H1 (cell line): ENCODE measurements around the gene LIN54. TPM values are rescaled to one million over a fixed set of nuclear protein-coding genes. Genes with fewer than 3 reads are reported as not detected.

Experiments
- CTCF ChIA-PET: fragments of 300-600 bp; sonication (Branson Sonifier 250); formaldehyde crosslinking; loops from one replicate; lab custom pipeline; 2021; ENCODE audit not compliant: partially characterized antibody; lab: Charles Lee
- POLR2A ChIA-PET: fragments of 300-600 bp; sonication (Branson Sonifier 250); formaldehyde crosslinking; loops from one replicate; lab custom pipeline; 2021; ENCODE audit warnings: inconsistent platforms; ENCODE audit not compliant: partially characterized antibody; lab: Charles Lee
- DNase-seq, 2 experiments: peaks; one replicate each; pipeline versions ENCODE4 v3.0.0 to v3.0.0-alpha.2; 2010 to 2022; ENCODE audit warnings: low spot score in 2 of 2, low read depth in 1 of 2, mixed read lengths in 1 of 2
- FAIRE-seq: peaks from 2 replicates; lab custom pipeline; 2011; peaks lifted over from hg19 to GRCh38; lab: Jason Lieb, UNC
- H2AFZ ChIP-seq: 2 replicates; pipeline ENCODE4 v1.8.1; 2012; ENCODE audit warnings: low read length, inconsistent platforms
- H2AK5ac ChIP-seq: 2 replicates; pipeline ENCODE4 v1.6.1; 2013; ENCODE audit warnings: low read depth, low read length
- H2BK120ac ChIP-seq: replicated peaks from 2 replicates; pipeline ENCODE3; 2013; ENCODE audit warnings: low read depth, low read length, inconsistent platforms
- H2BK12ac ChIP-seq: 2 replicates; pipeline ENCODE4 v1.6.1; 2013; ENCODE audit warnings: low read depth, low read length
- H2BK15ac ChIP-seq: 2 replicates; pipeline ENCODE4 v1.6.1; 2013; ENCODE audit warnings: low read length
- H2BK20ac ChIP-seq: 2 replicates; pipeline ENCODE4 v1.6.1; 2013; ENCODE audit warnings: low read length
- H2BK5ac ChIP-seq: 2 replicates; pipeline ENCODE4 v1.6.1; 2013; ENCODE audit warnings: low read depth, low read length
- H3K14ac ChIP-seq: 2 replicates; pipeline ENCODE4 v1.6.1; 2013; ENCODE audit warnings: inconsistent platforms; ENCODE audit not compliant: insufficient read length
- H3K18ac ChIP-seq: 2 replicates; pipeline ENCODE4 v1.6.1; 2013; ENCODE audit warnings: low read length; ENCODE audit errors: extremely low read depth
- H3K23ac ChIP-seq: 2 replicates; pipeline ENCODE4 v1.6.1; 2013; ENCODE audit warnings: inconsistent platforms; ENCODE audit not compliant: insufficient read length
- H3K23me2 ChIP-seq: 2 replicates; pipeline ENCODE4 v1.6.1; 2013; ENCODE audit warnings: low read depth, low read length
- H3K27ac ChIP-seq: 2 replicates; pipeline ENCODE4 v1.6.1; 2011; ENCODE audit warnings: low read depth, low read length, inconsistent platforms
- H3K27me3 ChIP-seq, 4 experiments: replicated peaks in 1 of 4; 1 replicate in 1 of 4; 2 replicates in 3 of 4; pipeline versions ENCODE4 v1.6.1 to v1.8.1; 2011 to 2013; ENCODE audit warnings: low read length in 3 of 4, mild to moderate bottlenecking in 3 of 4, inconsistent platforms in 2 of 4, mixed read lengths in 2 of 4, moderate library complexity in 1 of 4; ENCODE audit not compliant: control insufficient read depth in 3 of 4, insufficient read depth in 3 of 4; ENCODE audit errors: extremely low read depth in 1 of 4
- H3K36me3 ChIP-seq, 4 experiments: 2 replicates each; pipeline versions ENCODE4 v1.6.1 to v1.8.1; 2011 to 2013; ENCODE audit warnings: mild to moderate bottlenecking in 4 of 4, low read length in 3 of 4, moderate library complexity in 2 of 4, control low read depth in 1 of 4, inconsistent platforms in 1 of 4; ENCODE audit not compliant: insufficient read depth in 4 of 4, control insufficient read depth in 2 of 4
- H3K4ac ChIP-seq: replicated peaks from 2 replicates; pipeline ENCODE3; 2013; ENCODE audit warnings: low read length, low read depth, mixed read lengths, inconsistent platforms; ENCODE audit not compliant: insufficient read length
- H3K4me1 ChIP-seq, 4 experiments: replicated peaks in 1 of 4; 1 replicate in 1 of 4; 2 replicates in 3 of 4; pipeline versions ENCODE4 v1.6.1 to v1.8.1; 2011 to 2013; ENCODE audit warnings: low read length in 3 of 4, inconsistent platforms in 2 of 4, mixed read lengths in 1 of 4; ENCODE audit not compliant: insufficient read depth in 4 of 4, control insufficient read depth in 3 of 4
- H3K4me2 ChIP-seq, 2 experiments: 2 replicates each; pipeline versions ENCODE4 v1.6.1 to v1.8.1; 2011 to 2013; ENCODE audit warnings: low read depth in 2 of 2, low read length in 2 of 2, control low read depth in 1 of 2, inconsistent platforms in 1 of 2, mild to moderate bottlenecking in 1 of 2; ENCODE audit not compliant: insufficient read depth in 1 of 2
- H3K4me3 ChIP-seq, 4 experiments: fragments of 200-600, 300-600 bp in 1 of 4; sonication (generic), shearing (Covaris generic), sonication (Bioruptor Twin) in 1 of 4; 2 replicates each; pipeline versions ENCODE4 v1.5.1 to v1.8.1; 2011 to 2016; ENCODE audit warnings: low read length in 4 of 4, low read depth in 3 of 4, control low read depth in 2 of 4, inconsistent platforms in 2 of 4, mild to moderate bottlenecking in 2 of 4, mixed read lengths in 1 of 4, moderate library complexity in 1 of 4; ENCODE audit not compliant: insufficient read depth in 2 of 4; ENCODE audit errors: extremely low read depth in 1 of 4
- H3K56ac ChIP-seq: replicated peaks from 2 replicates; pipeline ENCODE3; 2013; ENCODE audit warnings: low read depth, mild to moderate bottlenecking, mixed read lengths, low read length, inconsistent platforms; ENCODE audit not compliant: insufficient read length
- H3K79me1 ChIP-seq: 2 replicates; pipeline ENCODE4 v1.6.1; 2013; ENCODE audit warnings: low read depth, low read length, control low read depth
- H3K79me2 ChIP-seq, 2 experiments: 2 replicates each; pipeline versions ENCODE4 v1.6.1 to v1.8.1; 2012 to 2013; ENCODE audit warnings: low read length in 2 of 2, mild to moderate bottlenecking in 2 of 2, inconsistent platforms in 1 of 2; ENCODE audit not compliant: insufficient read depth in 2 of 2, control insufficient read depth in 1 of 2
- H3K9ac ChIP-seq, 4 experiments: replicated peaks in 1 of 4; 1 replicate in 1 of 4; 2 replicates in 3 of 4; pipeline versions ENCODE4 v1.6.1 to v1.8.1; 2011 to 2013; ENCODE audit warnings: low read depth in 3 of 4, low read length in 3 of 4, control low read depth in 2 of 4, mild to moderate bottlenecking in 2 of 4, moderate library complexity in 2 of 4, inconsistent platforms in 1 of 4; ENCODE audit errors: extremely low read depth in 1 of 4
- H3K9me3 ChIP-seq, 2 experiments: 2 replicates each; pipeline versions ENCODE4 v1.6.1 to v1.8.1; 2012 to 2013; ENCODE audit warnings: mild to moderate bottlenecking in 2 of 2, moderate library complexity in 2 of 2, control low read depth in 1 of 2, inconsistent platforms in 1 of 2, low read depth in 1 of 2, low read length in 1 of 2, mixed read lengths in 1 of 2; ENCODE audit not compliant: insufficient read depth in 2 of 2
- H4K20me1 ChIP-seq, 2 experiments: replicated peaks in 1 of 2; 2 replicates each; pipeline versions ENCODE3 to v1.8.1; 2011 to 2013; ENCODE audit warnings: inconsistent platforms in 2 of 2, low read length in 2 of 2, mild to moderate bottlenecking in 1 of 2; ENCODE audit not compliant: insufficient read depth in 2 of 2, control insufficient read depth in 1 of 2
- H4K5ac ChIP-seq: 2 replicates; pipeline ENCODE4 v1.6.1; 2013; ENCODE audit warnings: low read length, low read depth, mixed read lengths, inconsistent platforms; ENCODE audit not compliant: insufficient read length
- H4K8ac ChIP-seq: 2 replicates; pipeline ENCODE4 v1.8.0; 2013; ENCODE audit warnings: mild to moderate bottlenecking, moderate library complexity, low read length, inconsistent platforms; ENCODE audit not compliant: insufficient read depth; ENCODE audit errors: extremely low read depth
- H4K91ac ChIP-seq: replicated peaks from 2 replicates; pipeline ENCODE3; 2013; ENCODE audit warnings: low read length, mixed read lengths, inconsistent platforms; ENCODE audit not compliant: insufficient read length
- CHD1 ChIP-seq: IDR thresholded peaks from 2 replicates; pipeline ENCODE4 v1.6.1; 2012; ENCODE audit warnings: low read depth, low read length, improper control_type of control experiment
- HDAC2 ChIP-seq, 2 experiments: fragments of 300-600 bp in 1 of 2; sonication (generic) in 1 of 2; IDR thresholded peaks; 2 replicates each; pipeline ENCODE4 v1.6.1; 2011 to 2012; ENCODE audit warnings: low read depth in 2 of 2, low read length in 2 of 2, mild to moderate bottlenecking in 2 of 2, moderate library complexity in 2 of 2, borderline replicate concordance in 1 of 2, inconsistent platforms in 1 of 2
- JUND ChIP-seq: IDR thresholded peaks from 2 replicates; pipeline ENCODE4 v1.6.1; 2011; ENCODE audit warnings: mild to moderate bottlenecking, improper control_type of control experiment, low read length
- MAFK ChIP-seq: IDR thresholded peaks from 2 replicates; pipeline ENCODE4 v1.6.1; 2012; ENCODE audit warnings: low read depth, mild to moderate bottlenecking, improper control_type of control experiment, low read length
- NANOG ChIP-seq: IDR thresholded peaks from 2 replicates; pipeline ENCODE4 v1.6.1; 2011; ENCODE audit warnings: low read length, low read depth, mild to moderate bottlenecking, inconsistent platforms; ENCODE audit not compliant: insufficient read depth, poor library complexity, severe bottlenecking
- POU5F1 ChIP-seq: IDR thresholded peaks from 2 replicates; pipeline ENCODE4 v1.6.1; 2011; ENCODE audit warnings: low read depth, mild to moderate bottlenecking, low read length, moderate library complexity
- RAD21 ChIP-seq, 2 experiments: IDR thresholded peaks in 1 of 2; conservative IDR thresholded peaks in 1 of 2; 2 replicates each; pipeline ENCODE4 v1.6.1; 2011; ENCODE audit warnings: low read depth in 2 of 2, low read length in 2 of 2, improper control_type of control experiment in 1 of 2, inconsistent platforms in 1 of 2, mild to moderate bottlenecking in 1 of 2, moderate library complexity in 1 of 2
- RBBP5 ChIP-seq: IDR thresholded peaks from 2 replicates; pipeline ENCODE4 v1.7.1; 2012; ENCODE audit warnings: low read depth, mild to moderate bottlenecking, inconsistent platforms, low read length, moderate library complexity, borderline replicate concordance
- SIN3A ChIP-seq, 2 experiments: IDR thresholded peaks in 1 of 2; conservative IDR thresholded peaks in 1 of 2; 2 replicates each; pipeline ENCODE4 v1.6.1; 2011 to 2012; ENCODE audit warnings: low read length in 2 of 2, improper control_type of control experiment in 1 of 2, low read depth in 1 of 2, mild to moderate bottlenecking in 1 of 2
- TBP ChIP-seq: IDR thresholded peaks from 2 replicates; pipeline ENCODE4 v1.6.1; 2011; ENCODE audit warnings: low read depth, low read length, improper control_type of control experiment
- ZNF274 ChIP-seq: IDR thresholded peaks from 2 replicates; pipeline ENCODE4 v1.7.0; 2012; ENCODE audit warnings: low read length, borderline replicate concordance; ENCODE audit errors: extremely low read depth
- WGBS, 2 experiments: shearing (Covaris generic) in 1 of 2; methylation state at CpG; one replicate each; pipeline versions ENCODE4 v1.1.6 to v1.1.7; 2013 to 2015; ENCODE audit warnings: low lambda C conversion rate in 2 of 2, mixed read lengths in 2 of 2, inconsistent platforms in 1 of 2, low coverage in 1 of 2, missing lambda C conversion rate in 1 of 2; ENCODE audit not compliant: insufficient replicate concordance in 2 of 2, insufficient coverage in 1 of 2, insufficient read length in 1 of 2; ENCODE audit errors: extremely low coverage in 1 of 2, missing lambda C conversion rate in 1 of 2; 5-methylcytosine and 5-hydroxymethylcytosine counted together
- polyA plus RNA-seq, 7 experiments: library from polyadenylated mRNA; depleted of rRNA in 3 of 7; stranded (reverse) in 5 of 7; unstranded in 2 of 7; fragments of >200 nt in 5 of 7; fragments of 200-250 nt in 2 of 7; gene quantifications; 1 replicate in 5 of 7; 2 replicates in 1 of 7; 4 replicates in 1 of 7; pipeline versions ENCODE4 v1.2.1 to v1.2.3, GENCODE V29; 2011 to 2013; ENCODE audit warnings: missing spikeins in 2 of 7, mixed read lengths in 2 of 7
- total RNA-seq: library from RNA; stranded (reverse); fragmentation: NEBNext Ultra II Directional; extraction: Animal tissue kit (Norgen Biotek cat#: 25700); gene quantifications from 2 replicates; pipeline ENCODE4 v1.2.1, GENCODE V29; 2021
- TF ChIP-seq, protein P1 (sequence below): IDR thresholded peaks from 2 replicates; pipeline ENCODE4 v1.6.1; 2012; ENCODE audit warnings: inconsistent platforms

Gene LIN54
- total and polyA plus RNA-seq, 2 of the 8 experiments (the other 6 are each of a cell fraction or from before 2014, with no cell fraction given), result 5.7 to 11.1 TPM

GRCh38 chr4:82900066-82900410, 110.6 kb downstream of the LIN54 start:
- no peaks in the 10 kb centered on the region for H3K27me3 ChIP-seq
- H2AFZ ChIP-seq, result peak overlapping the region; percentile 45
- POLR2A ChIA-PET, result interaction anchor here (1.0 to 6.8 kb wide), 20 partner anchors 11 to 555 kb away, joined by 3 to 86 read pairs (median 5); partner anchors contain the start of genes COPS4, HELQ, LIN54 and SEC31A
- H2BK120ac ChIP-seq, result no peak overlapping the region
- peak overlapping the region; percentile 55 for H3K18ac ChIP-seq
- H2BK5ac ChIP-seq, result peak overlapping the region; percentile 78
- DNase-seq (no peak), FAIRE-seq (no peak)
- H3K56ac ChIP-seq, result no peak overlapping the region
- peaks cover 0 to 2% (median 0%) of the 10 kb centered on the region in 4 experiments; a peak in 1 of 7 replicates for H3K4me1 ChIP-seq
- peak overlapping the region; percentile 75 to 84 for H3K4me2 ChIP-seq
- H2BK15ac ChIP-seq, result no peak overlapping the region
- H3K4ac ChIP-seq, result peak overlapping the region; percentile 40
- no peaks in the 10 kb centered on the region for H3K9me3 ChIP-seq
- no peaks in the 10 kb centered on the region for H3K79me1 ChIP-seq
- peak overlapping the region; percentile 25 for H4K5ac ChIP-seq
- peak overlapping the region; percentile 81 to 97 (median 89) for H3K4me3 ChIP-seq
- H4K91ac ChIP-seq, result peak overlapping the region; percentile 42
- no peak overlapping the region for H2BK20ac ChIP-seq
- peak overlapping the region; percentile 80 for H3K27ac ChIP-seq
- no peak overlapping the region for H3K23ac ChIP-seq
- H4K8ac ChIP-seq, result peak overlapping the region; percentile 91; the same call in 1 of the 2 replicates
- WGBS, 2 experiments, result 2% methylated on average over 14 of the region's 14 CpGs; no CpG with 5 or more reads in 1 of the 2 experiments
- H2BK12ac ChIP-seq, result peak overlapping the region; percentile 85; the same call in 1 of the 2 replicates
- H3K36me3 ChIP-seq, result peaks cover 0 to 45% (median 12%) of the 10 kb centered on the region in 4 experiments; a peak in 7 of 8 replicates
- CTCF ChIA-PET, result interaction anchor here (1.0 to 1.2 kb wide), 2 partner anchors 8 to 48 kb away, joined by 3 to 4 read pairs; no protein-coding TSS in a partner anchor
- peak overlapping the region; percentile 0; the same call in 1 of the 2 replicates for H2AK5ac ChIP-seq
- peaks cover 20 to 78% of the 10 kb centered on the region in 2 experiments for H3K79me2 ChIP-seq
- peaks cover 3 to 8% of the 10 kb centered on the region in 2 experiments for H4K20me1 ChIP-seq
- H3K9ac ChIP-seq, result peak overlapping the region in 3 of 4 experiments; percentile 80 to 99 (median 84); a peak in 6 of 7 replicates
- peaks cover 10% of the 10 kb centered on the region for H3K23me2 ChIP-seq
- H3K14ac ChIP-seq, result no peak overlapping the region
- TF ChIP-seq ZNF274, result no peak
- 0 out of 4 replicates have a peak, but pooled peaks of 1 of the 2 experiments have one; percentile 36 for TF ChIP-seq SIN3A (conservative IDR thresholded peaks at IDR 0.05 in 1 of 2, IDR thresholded peaks at IDR 0.05 in 1 of 2; ENCODE audit: low read depth in 1 of 2, low read length in 2 of 2)
- no peak for TF ChIP-seq MAFK
- TF ChIP-seq TBP, result no peak
- no peak for TF ChIP-seq RAD21 (IDR thresholded peaks at IDR 0.05 in 1 of 2, conservative IDR thresholded peaks at IDR 0.05 in 1 of 2; ENCODE audit: low read depth in 2 of 2, low read length in 2 of 2)
- TF ChIP-seq, protein P1, sequence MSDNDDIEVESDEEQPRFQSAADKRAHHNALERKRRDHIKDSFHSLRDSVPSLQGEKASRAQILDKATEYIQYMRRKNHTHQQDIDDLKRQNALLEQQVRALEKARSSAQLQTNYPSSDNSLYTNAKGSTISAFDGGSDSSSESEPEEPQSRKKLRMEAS, result no peak
- TF ChIP-seq POU5F1, result no peak
- no peak for TF ChIP-seq JUND
- no peak for TF ChIP-seq HDAC2 (IDR thresholded peaks at IDR 0.05; ENCODE audit: borderline replicate concordance in 1 of 2, low read depth in 2 of 2, low read length in 2 of 2)
- no peak for TF ChIP-seq NANOG
- TF ChIP-seq RBBP5, result no peak
- peak; percentile 60; the same call in 1 of the 2 replicates for TF ChIP-seq CHD1
